Prostate gland (tissue), 1 donor: ENCODE results near the gene FHL2.

Source experiments
- POLR2A ChIP-seq: fragments of 450-650 bp; IDR thresholded peaks from one replicate; pipeline ENCODE4 v1.6.1; 2016; ENCODE audit warnings: antibody characterized with exemption, mild to moderate bottlenecking
- POLR2AphosphoS5 ChIP-seq: sonication (generic); formaldehyde crosslinking; IDR thresholded peaks from one replicate; pipeline ENCODE4 v1.6.1; 2017; ENCODE audit warnings: antibody characterized with exemption

- no peak for TF ChIP-seq POLR2AphosphoS5
- TF ChIP-seq POLR2A: no peak
These were observed 15.3 kb downstream of the FHL2 start for GRCh38 chr2:105383432-105384166.
